ENCODE measurements around the gene SIAH3.

SIAH3 gene

GRCh38 chr13:45782327-45783045, 69.1 kb downstream of the SIAH3 start:
- H3K4me1 Mint-ChIP-seq = peaks cover 9% of the 10 kb centered on the region
- H3K27me3 Mint-ChIP-seq = peaks cover 60% of the 10 kb centered on the region
- DNase-seq (ENCODE audit: low spot score in 2 of 2) (no peak), ATAC-seq (replicated peaks; ENCODE audit: extremely low read depth, poor library complexity, severe bottlenecking) (no peak)
- H3K4me3 Mint-ChIP-seq = no peak overlapping the region
- H3K9me3 Mint-ChIP-seq = no peaks in the 10 kb centered on the region
- H3K36me3 Mint-ChIP-seq (ENCODE audit: insufficient read depth) = no peaks in the 10 kb centered on the region
- H3K27ac Mint-ChIP-seq (ENCODE audit: low read depth) = no peak overlapping the region

GRCh38 chr13:45781553-45782326, 69.8 kb downstream of the SIAH3 start:
- H3K9me3 Mint-ChIP-seq = no peaks in the 10 kb centered on the region
- DNase-seq (ENCODE audit: low spot score in 2 of 2) (no peak), ATAC-seq (replicated peaks; ENCODE audit: extremely low read depth, poor library complexity, severe bottlenecking) (no peak)
- no peak overlapping the region for H3K27ac Mint-ChIP-seq (ENCODE audit: low read depth)
- no peak overlapping the region for H3K4me3 Mint-ChIP-seq
- H3K27me3 Mint-ChIP-seq = peaks cover 56% of the 10 kb centered on the region
- H3K36me3 Mint-ChIP-seq (ENCODE audit: insufficient read depth) = no peaks in the 10 kb centered on the region
- peaks cover 7% of the 10 kb centered on the region for H3K4me1 Mint-ChIP-seq

- no peak for DNase-seq (ENCODE audit: low spot score in 2 of 2)
- H3K4me1 Mint-ChIP-seq = no peaks in the 10 kb centered on the region
- no peak for ATAC-seq (replicated peaks; ENCODE audit: extremely low read depth, poor library complexity, severe bottlenecking)
- no peaks in the 10 kb centered on the region for H3K9me3 Mint-ChIP-seq
- no peak overlapping the region for H3K4me3 Mint-ChIP-seq
- no peak overlapping the region for H3K27ac Mint-ChIP-seq (ENCODE audit: low read depth)
- no peaks in the 10 kb centered on the region for H3K36me3 Mint-ChIP-seq (ENCODE audit: insufficient read depth)
- H3K27me3 Mint-ChIP-seq = peaks cover 62% of the 10 kb centered on the region
These were observed 71.7 kb downstream of the SIAH3 start for GRCh38 chr13:45779901-45780300.

- no peaks in the 10 kb centered on the region for H3K9me3 Mint-ChIP-seq
- DNase-seq (ENCODE audit: low spot score in 2 of 2) (no peak), ATAC-seq (replicated peaks; ENCODE audit: extremely low read depth, poor library complexity, severe bottlenecking) (no peak)
- H3K27me3 Mint-ChIP-seq = peaks cover 62% of the 10 kb centered on the region
- no peak overlapping the region for H3K4me3 Mint-ChIP-seq
- no peaks in the 10 kb centered on the region for H3K4me1 Mint-ChIP-seq
- H3K27ac Mint-ChIP-seq (ENCODE audit: low read depth) = no peak overlapping the region
- H3K36me3 Mint-ChIP-seq (ENCODE audit: insufficient read depth) = no peaks in the 10 kb centered on the region
These were observed 72.7 kb downstream of the SIAH3 start for GRCh38 chr13:45778882-45779281.

GRCh38 chr13:45776748-45777147, 74.8 kb downstream of the SIAH3 start:
- H3K27ac Mint-ChIP-seq (ENCODE audit: low read depth) = no peak overlapping the region
- H3K4me1 Mint-ChIP-seq = no peaks in the 10 kb centered on the region
- DNase-seq (ENCODE audit: low spot score in 2 of 2) (no peak), ATAC-seq (replicated peaks; ENCODE audit: extremely low read depth, poor library complexity, severe bottlenecking) (no peak)
- H3K9me3 Mint-ChIP-seq = no peaks in the 10 kb centered on the region
- peaks cover 54% of the 10 kb centered on the region for H3K27me3 Mint-ChIP-seq
- H3K4me3 Mint-ChIP-seq = no peak overlapping the region
- no peaks in the 10 kb centered on the region for H3K36me3 Mint-ChIP-seq (ENCODE audit: insufficient read depth)

DNA sequence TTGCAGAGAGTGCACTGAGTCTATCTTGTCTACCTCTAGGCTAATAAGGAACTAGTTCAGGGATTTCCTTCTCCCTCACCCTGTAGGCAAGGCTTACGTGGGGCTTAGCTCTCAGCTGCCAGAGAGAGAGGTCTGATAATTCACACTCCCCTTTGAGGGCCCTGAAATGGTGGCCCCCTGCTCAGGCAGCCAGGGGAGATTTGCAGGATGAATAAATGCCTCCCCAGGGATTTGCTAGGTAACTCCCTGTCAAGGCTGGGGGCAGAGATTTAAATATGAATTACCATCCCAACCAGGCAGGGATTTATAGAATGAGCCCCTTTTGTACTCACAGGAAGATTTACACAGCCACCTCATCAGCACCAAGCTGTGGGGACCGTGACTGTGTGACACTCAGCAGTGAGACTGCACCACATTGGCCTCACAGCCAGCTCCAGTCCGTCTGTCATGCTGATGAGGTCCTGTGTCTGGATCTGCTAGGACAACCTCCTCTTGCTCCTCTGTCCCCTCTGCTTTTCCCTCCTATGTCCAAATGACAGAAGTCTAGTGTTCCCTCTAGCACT, 76.1 kb downstream of the SIAH3 start:
- DNase-seq (ENCODE audit: low spot score in 2 of 2) (no peak), ATAC-seq (replicated peaks; ENCODE audit: extremely low read depth, poor library complexity, severe bottlenecking) (no peak)
- H3K9me3 Mint-ChIP-seq = no peaks in the 10 kb centered on the region
- no peaks in the 10 kb centered on the region for H3K36me3 Mint-ChIP-seq (ENCODE audit: insufficient read depth)
- peaks cover 47% of the 10 kb centered on the region for H3K27me3 Mint-ChIP-seq
- no peak overlapping the region for H3K4me3 Mint-ChIP-seq
- no peaks in the 10 kb centered on the region for H3K4me1 Mint-ChIP-seq
- H3K27ac Mint-ChIP-seq (ENCODE audit: low read depth) = no peak overlapping the region

DNA sequence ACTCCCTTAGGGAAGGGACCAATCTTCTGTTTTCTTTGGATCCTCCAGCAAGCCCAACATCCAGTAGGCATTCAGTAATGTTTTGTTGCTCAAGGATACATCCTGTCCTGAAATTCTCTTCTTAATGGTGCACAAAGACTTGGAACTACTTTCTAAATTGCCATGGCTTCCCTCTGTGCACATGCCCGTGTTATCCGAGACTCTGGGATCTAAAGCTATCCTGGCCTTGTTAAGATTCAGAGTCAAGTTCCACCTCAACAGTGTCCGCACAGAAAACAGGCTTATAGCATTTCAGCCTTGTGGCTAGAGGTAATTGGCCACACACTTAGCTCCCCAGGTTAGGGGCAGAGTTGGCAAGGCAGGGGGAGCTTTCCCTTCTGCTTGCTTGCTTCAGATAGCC, 77.6 kb downstream of the SIAH3 start:
- H3K4me3 Mint-ChIP-seq = no peak overlapping the region
- H3K4me1 Mint-ChIP-seq = no peaks in the 10 kb centered on the region
- peaks cover 46% of the 10 kb centered on the region for H3K27me3 Mint-ChIP-seq
- DNase-seq (ENCODE audit: low spot score in 2 of 2) (no peak), ATAC-seq (replicated peaks; ENCODE audit: extremely low read depth, poor library complexity, severe bottlenecking) (no peak)
- no peaks in the 10 kb centered on the region for H3K36me3 Mint-ChIP-seq (ENCODE audit: insufficient read depth)
- H3K9me3 Mint-ChIP-seq = no peaks in the 10 kb centered on the region
- no peak overlapping the region for H3K27ac Mint-ChIP-seq (ENCODE audit: low read depth)

GRCh38 chr13:45773236-45773635, 78.3 kb downstream of the SIAH3 start:
- Mint-ChIP-seq H3K4me3 (no peak overlapping the region), H3K27me3 (peaks cover 46% of the 10 kb centered on the region), H3K9me3 (no peaks in the 10 kb centered on the region), H3K36me3 (ENCODE audit: insufficient read depth) (no peaks in the 10 kb centered on the region), H3K27ac (ENCODE audit: low read depth) (no peak overlapping the region), H3K4me1 (no peaks in the 10 kb centered on the region)
- ATAC-seq (replicated peaks; ENCODE audit: extremely low read depth, poor library complexity, severe bottlenecking) (no peak), DNase-seq (ENCODE audit: low spot score in 2 of 2) (no peak)

- peaks cover 2% of the 10 kb centered on the region for H3K36me3 Mint-ChIP-seq (ENCODE audit: insufficient read depth)
- H3K4me3 Mint-ChIP-seq = no peak overlapping the region
- H3K4me1 Mint-ChIP-seq = no peaks in the 10 kb centered on the region
- no peak for ATAC-seq (replicated peaks; ENCODE audit: extremely low read depth, poor library complexity, severe bottlenecking)
- no peak for DNase-seq (ENCODE audit: low spot score in 2 of 2)
- H3K27ac Mint-ChIP-seq (ENCODE audit: low read depth) = no peak overlapping the region
- peaks cover 28% of the 10 kb centered on the region for H3K27me3 Mint-ChIP-seq
- H3K9me3 Mint-ChIP-seq = no peaks in the 10 kb centered on the region
These were observed 80.7 kb downstream of the SIAH3 start for GRCh38 chr13:45770886-45771285.

- ATAC-seq (replicated peaks; ENCODE audit: extremely low read depth, poor library complexity, severe bottlenecking) = no peak
- Mint-ChIP-seq H3K4me3 (no peak overlapping the region), H3K4me1 (no peaks in the 10 kb centered on the region), H3K36me3 (ENCODE audit: insufficient read depth) (peaks cover 2% of the 10 kb centered on the region), H3K27ac (ENCODE audit: low read depth) (no peak overlapping the region), H3K9me3 (no peaks in the 10 kb centered on the region), H3K27me3 (peaks cover 19% of the 10 kb centered on the region)
- DNase-seq (ENCODE audit: low spot score in 2 of 2) = no peak
These were observed 82.7 kb downstream of the SIAH3 start for GRCh38 chr13:45768656-45769479.

DNA sequence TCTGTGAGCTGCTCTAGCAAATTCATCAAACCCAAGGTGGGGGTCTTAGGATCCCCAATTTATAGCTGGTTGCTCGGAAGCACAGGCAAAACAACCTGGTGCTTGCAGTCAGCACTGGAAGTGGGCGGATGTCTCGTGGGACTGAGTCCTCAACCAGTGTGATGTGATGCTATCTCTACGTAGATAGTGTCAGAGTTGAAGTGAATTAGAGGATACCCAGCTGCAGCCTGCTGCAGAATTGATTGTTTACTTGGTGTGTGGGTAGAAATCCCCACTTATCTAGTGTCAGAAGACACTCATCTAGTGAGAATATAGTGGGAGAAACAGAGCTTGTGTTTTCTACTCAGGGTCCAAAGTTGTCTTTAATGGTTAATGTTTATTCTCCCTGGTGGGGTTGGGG, 86.1 kb downstream of the SIAH3 start:
- Mint-ChIP-seq H3K27me3 (peaks cover 42% of the 10 kb centered on the region), H3K36me3 (ENCODE audit: insufficient read depth) (peaks cover 2% of the 10 kb centered on the region), H3K4me1 (no peaks in the 10 kb centered on the region), H3K27ac (ENCODE audit: low read depth) (no peak overlapping the region), H3K4me3 (no peak overlapping the region), H3K9me3 (no peaks in the 10 kb centered on the region)
- DNase-seq (ENCODE audit: low spot score in 2 of 2) (no peak), ATAC-seq (replicated peaks; ENCODE audit: extremely low read depth, poor library complexity, severe bottlenecking) (no peak)

- ATAC-seq (replicated peaks; ENCODE audit: extremely low read depth, poor library complexity, severe bottlenecking) (no peak), DNase-seq (ENCODE audit: low spot score in 2 of 2) (no peak)
- Mint-ChIP-seq H3K36me3 (ENCODE audit: insufficient read depth) (peaks cover 2% of the 10 kb centered on the region), H3K27me3 (peaks cover 37% of the 10 kb centered on the region), H3K9me3 (peaks cover 4% of the 10 kb centered on the region), H3K27ac (ENCODE audit: low read depth) (no peak overlapping the region), H3K4me3 (no peak overlapping the region), H3K4me1 (no peaks in the 10 kb centered on the region)
These were observed 88.1 kb downstream of the SIAH3 start for GRCh38 chr13:45763419-45763818.
